GM19023 (cell line): Measurements from ENCODE around the gene FAM135A.
"Not testable (repeated sequence)": the region's sequence is repeated elsewhere in the genome, so short reads cannot be mapped to it uniquely, and the experiment has no call there.

Source experiments
- ATAC-seq: cut with Tn5 transposase; IDR thresholded peaks from one replicate; pipeline ENCODE4 v1.9.1; 2021; ENCODE audit warnings: mild to moderate bottlenecking, moderate library complexity; ENCODE audit not compliant: unreplicated experiment

Gene FAM135A

GRCh38 chr6:70456735-70457134, 43.4 kb downstream of the FAM135A start:
- ATAC-seq = no peak

DNA sequence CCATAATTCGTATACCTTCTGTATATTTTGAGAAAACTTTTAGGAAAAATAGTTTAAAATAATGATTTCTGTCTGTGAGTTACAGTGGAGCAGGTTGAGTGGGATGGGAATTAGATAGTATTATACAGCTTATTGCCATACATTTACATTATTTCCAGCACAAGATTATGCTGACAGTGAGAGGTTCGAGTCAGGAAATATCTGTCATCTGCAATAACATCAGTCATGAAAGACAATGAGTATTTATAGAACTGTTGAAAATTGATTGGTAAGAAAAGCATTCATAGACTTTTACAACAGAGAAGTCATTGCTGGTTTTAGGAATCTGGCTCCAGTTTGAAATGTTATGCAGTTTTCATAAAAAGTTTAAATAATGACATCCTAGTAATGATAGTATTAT, 45.9 kb downstream of the FAM135A start:
- ATAC-seq = no peak

- ATAC-seq = not testable (repeated sequence)
Measured at GRCh38 chr6:70459699-70460098, 46.4 kb downstream of the FAM135A start.

DNA sequence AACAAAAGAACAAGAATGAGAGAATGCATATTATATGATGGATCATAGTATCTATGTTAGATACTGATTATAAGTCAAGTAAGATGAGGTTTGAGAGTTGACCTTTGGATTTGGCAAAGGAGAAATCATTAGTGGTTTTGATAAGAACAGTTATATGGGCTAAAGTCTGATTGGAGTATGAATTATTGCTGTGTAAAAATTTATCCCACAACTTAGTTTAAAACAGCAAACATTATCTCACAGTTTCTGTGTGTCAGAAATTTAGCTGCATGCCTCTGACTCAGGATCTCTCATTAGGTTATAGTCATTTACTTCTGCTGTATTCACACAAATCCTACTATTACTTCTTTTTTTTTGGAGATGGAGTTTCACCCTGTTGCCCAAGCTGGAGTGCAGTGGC, 56.7 kb downstream of the FAM135A start:
- no peak for ATAC-seq

GRCh38 chr6:70470510-70470909, 57.2 kb downstream of the FAM135A start:
- not testable (repeated sequence) for ATAC-seq

- no peak for ATAC-seq
Measured at GRCh38 chr6:70474751-70475150, 61.4 kb downstream of the FAM135A start.

- no peak for ATAC-seq
Measured at GRCh38 chr6:70479236-70479635, 65.9 kb downstream of the FAM135A start.

DNA sequence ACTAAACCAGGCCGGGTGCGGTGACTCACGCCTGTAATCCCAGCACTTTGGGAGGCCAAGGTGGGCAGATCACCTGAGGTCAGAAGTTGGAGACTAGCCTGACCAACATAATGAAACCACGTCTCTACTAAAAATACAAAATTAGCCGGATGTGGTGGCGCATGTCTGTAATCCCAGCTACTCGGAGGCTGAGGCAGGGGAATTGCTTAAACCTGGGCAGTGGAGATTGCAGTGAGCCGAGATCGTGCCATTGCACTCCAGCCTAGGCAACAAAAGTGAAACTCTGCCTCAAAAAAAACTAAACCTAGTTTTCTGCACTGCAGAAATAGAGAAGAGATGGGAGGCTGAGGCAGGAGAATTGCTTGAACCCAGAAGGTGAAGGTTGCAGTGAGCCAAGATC, 73.3 kb downstream of the FAM135A start:
- ATAC-seq = not testable (repeated sequence)

DNA sequence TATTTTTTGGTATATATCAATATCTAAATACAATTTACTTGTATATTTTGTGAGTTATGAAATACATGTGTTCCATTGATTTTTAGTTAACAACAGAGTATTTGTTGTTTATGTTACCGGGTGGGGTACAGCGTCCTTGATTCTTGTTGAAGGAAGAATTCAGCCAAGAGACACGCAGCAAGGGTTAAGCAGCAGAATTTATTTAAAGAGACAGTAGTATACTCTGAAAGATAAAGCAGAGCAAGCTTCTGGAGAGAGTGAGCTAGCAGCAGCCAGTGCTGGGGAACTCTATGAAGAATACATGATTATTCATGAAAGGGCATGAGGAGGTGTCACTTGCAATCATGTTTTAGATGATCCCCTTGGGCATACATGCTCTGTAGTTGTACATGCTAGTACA, 76.1 kb downstream of the FAM135A start:
- ATAC-seq = no peak

DNA sequence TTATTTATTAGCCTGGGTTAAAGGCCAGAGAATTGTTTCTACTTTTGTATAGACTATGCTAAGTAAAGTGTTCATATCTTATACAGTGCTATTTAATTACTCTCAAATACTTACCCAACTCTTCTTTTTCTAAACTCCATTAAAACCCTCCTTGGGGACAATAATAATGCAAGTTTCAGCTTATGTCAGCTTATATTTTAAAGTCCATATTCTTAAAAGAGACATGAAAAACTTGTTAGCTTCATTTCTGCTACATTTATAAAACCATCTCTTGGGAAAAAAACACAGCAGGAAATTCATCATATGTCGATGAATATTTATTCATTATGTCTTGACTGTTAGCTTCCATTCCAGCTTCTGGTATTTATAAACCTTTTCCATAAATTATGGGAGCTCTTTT, 81.5 kb downstream of the FAM135A start:
- no peak for ATAC-seq

- ATAC-seq = not testable (repeated sequence)
Measured at GRCh38 chr6:70495790-70496189, 82.5 kb downstream of the FAM135A start.

DNA sequence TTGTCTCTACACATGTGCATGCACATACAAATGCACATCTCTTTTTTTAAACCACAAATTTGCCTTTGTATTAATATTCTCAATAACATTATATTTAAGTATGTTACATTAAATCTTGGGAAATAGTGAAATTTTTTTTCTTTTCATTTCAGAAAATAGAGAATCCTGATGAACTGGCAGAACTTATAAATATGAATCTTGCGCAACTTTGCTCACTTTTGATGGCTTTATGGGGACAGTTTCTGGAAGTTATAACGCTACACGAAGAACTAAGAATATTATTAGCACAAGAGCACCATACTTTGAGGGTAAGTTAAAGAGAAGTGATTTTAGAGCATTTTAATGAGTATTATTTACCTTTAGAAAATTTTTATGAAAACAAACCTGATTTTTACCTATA, 89.2 kb downstream of the FAM135A start:
- ATAC-seq = no peak

DNA sequence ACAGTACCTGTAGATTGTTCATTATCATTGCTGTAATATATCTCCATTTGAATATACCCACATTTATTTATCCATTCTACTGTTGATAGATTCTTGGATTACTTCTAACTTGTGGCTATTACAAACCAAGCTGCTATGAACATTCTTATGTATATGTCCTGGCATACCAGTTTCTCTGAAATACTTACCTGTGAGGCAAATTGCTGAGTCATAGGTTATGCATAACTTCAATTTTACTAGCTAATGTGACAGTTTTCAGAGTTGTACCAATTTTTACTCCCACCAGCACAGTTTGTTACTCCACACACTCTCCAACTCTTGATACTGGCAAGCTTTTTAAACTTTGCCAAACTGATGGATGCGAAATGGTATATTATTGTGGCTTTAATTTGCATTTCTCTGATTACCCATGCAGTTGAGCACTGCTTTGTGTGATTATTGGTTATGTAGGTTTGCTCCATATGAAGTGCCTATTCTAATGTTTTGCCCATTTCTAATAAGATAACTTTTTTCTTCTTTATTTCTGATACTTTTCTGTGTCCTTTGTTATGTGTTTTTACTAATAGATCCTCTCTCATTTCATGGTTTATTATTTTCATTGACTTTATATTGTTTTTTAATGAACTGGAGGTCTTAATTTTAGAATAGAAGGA, 90.6 kb downstream of the FAM135A start:
- no peak for ATAC-seq

DNA sequence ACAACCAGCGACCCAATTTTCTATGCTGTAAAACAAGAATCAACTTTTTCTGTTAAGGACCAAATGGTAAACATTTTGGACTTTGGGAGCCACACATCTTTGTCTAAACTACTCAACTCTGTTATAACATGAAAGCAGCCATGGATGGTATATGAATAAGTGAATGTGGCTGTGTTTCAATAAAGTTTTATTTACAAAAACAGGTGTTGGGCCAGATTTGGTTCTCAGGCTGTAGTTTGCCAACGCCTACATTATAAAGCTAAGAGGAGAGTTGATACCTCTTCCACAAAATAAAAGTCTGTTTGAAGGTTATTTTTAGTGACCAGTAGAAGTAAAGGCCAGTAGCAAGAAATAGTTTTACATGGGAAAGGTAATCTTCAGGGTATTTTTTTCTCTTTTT, 93.0 kb downstream of the FAM135A start:
- no peak for ATAC-seq

DNA sequence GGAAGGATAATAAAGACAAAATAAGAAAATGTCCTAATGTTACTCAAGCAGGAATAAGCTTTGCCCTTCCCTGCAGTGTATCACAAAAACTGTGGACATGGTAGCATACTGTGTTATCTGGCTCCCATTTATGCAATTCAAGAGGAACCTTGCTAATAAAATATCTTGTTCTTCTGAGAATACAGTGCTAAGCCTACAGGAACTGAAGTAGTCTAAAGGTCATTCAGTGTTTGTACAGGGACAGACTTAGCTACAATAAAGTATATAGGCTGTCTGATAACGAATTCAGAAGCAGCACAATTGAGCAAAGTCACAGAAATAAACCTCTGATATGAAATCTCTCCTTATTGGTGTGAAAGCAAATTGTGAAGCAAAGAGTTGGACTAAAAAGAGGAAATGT, 93.9 kb downstream of the FAM135A start:
- ATAC-seq = no peak

DNA sequence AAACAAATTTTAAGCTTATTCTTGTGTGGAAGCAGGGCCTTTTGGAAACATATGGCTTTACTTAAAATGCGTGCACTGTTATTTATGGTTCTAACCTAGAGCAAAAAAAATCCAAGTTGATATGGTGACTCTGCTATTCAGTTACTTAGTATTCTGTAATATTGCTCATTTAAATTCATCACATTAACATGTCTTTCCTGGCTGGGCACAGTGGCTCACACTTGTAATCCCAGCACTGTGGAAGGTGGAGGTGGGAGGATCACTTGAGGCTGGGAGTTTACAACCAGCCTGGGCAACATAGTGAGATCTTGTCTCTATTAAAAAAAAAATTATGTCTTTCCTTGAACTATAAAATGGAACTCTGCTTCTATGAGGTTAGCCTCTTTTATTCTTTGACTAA, 95.6 kb downstream of the FAM135A start:
- ATAC-seq = no peak

DNA sequence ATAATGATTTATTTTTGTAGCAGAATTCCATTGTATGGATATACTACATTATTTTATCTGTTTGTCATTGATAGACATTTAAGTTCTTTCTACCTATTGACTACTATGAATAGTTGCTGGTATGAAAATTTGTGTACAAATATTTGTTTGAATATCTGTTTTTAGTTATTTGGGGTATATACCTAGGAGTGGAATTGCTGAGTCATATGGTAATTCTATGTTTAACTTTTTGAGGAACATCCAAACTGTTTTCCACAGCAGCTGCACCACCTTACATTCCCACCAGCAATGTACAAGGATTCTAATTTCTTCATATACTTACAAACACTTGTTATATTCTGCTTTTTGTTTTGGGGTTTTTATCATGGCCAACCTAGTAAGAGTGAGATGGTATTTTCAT, 97.3 kb downstream of the FAM135A start:
- ATAC-seq = no peak

- ATAC-seq = no peak
Measured at GRCh38 chr6:70518723-70519122, 105.4 kb downstream of the FAM135A start.

- ATAC-seq = no peak
Measured at GRCh38 chr6:70520575-70520974, 107.3 kb downstream of the FAM135A start.

DNA sequence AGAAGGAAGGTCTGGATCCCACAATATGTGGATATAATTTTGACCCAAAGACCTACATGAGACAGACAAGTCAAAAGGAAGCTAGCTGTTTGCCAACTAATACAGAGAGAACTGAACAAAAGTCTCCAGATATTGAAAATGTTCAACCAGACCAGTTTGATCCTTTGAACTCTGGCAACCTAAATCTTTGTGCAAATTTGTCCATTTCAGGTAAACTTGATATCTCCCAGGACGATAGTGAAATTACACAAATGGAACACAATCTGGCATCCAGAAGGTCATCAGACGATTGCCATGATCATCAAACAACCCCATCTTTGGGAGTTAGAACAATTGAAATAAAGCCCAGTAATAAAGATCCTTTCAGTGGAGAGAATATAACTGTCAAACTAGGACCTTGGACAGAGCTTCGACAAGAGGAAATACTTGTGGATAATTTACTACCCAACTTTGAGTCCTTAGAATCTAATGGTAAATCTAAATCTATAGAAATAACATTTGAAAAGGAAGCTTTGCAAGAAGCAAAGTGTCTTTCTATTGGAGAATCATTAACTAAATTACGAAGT, 111.5 kb downstream of the FAM135A start:
- no peak for ATAC-seq

- ATAC-seq = no peak
Measured at GRCh38 chr6:70527071-70527737, 113.9 kb downstream of the FAM135A start.

DNA sequence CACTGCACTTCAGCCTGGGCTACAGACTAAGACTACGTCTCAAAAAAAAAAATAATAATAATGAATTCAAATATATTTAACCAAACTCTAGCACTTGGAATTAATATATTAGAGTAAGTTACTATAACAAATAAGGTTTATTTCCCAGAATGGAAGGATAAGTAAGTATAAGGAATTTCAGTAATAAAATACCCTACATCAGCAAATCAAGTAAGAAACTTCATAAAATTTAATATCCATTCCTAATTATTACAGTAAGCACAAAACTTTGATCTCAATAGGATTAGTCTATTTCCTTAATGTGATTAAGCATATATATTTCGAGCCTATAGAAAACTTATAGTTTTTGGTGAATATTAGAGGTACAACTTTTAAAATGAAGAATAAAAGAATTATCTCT, 116.7 kb downstream of the FAM135A start:
- no peak for ATAC-seq
